Neural cell (in vitro differentiated cells): Measurements from ENCODE around the gene CYB5R3. TPM values are rescaled to one million over a fixed set of nuclear protein-coding genes. Genes with fewer than 3 reads are reported as not detected.

Experiments
- H2AFZ ChIP-seq: fragments of 200-600, 300-800 bp; sonication (generic), shearing (Covaris generic); 2 replicates; pipeline ENCODE4 v1.6.0; 2014; ENCODE audit warnings: low read depth, mild to moderate bottlenecking, antibody characterized with exemption, low read length, moderate library complexity
- H3F3A ChIP-seq: fragments of 200-600 bp; shearing (Covaris generic); 2 replicates; pipeline ENCODE4 v1.6.1; 2016; ENCODE audit warnings: mild to moderate bottlenecking, moderate library complexity, mixed read lengths, antibody characterized with exemption, low read length; ENCODE audit not compliant: insufficient read depth, poor library complexity, severe bottlenecking
- H3K27ac ChIP-seq: fragments of 200-600, 300-800 bp; sonication (generic), shearing (Covaris generic); 2 replicates; pipeline ENCODE4 v1.5.1; 2014; ENCODE audit warnings: mild to moderate bottlenecking, low read length, moderate library complexity
- H3K27me3 ChIP-seq: fragments of 300-800, 200-600 bp; sonication (generic), shearing (Covaris generic); 2 replicates; pipeline ENCODE4 v1.6.0; 2014; ENCODE audit warnings: mild to moderate bottlenecking, low read depth, low read length, moderate library complexity; ENCODE audit not compliant: insufficient read depth
- H3K36me3 ChIP-seq: fragments of 300-800, 200-600 bp; sonication (generic), shearing (Covaris generic); 2 replicates; pipeline ENCODE4 v1.5.1; 2014; ENCODE audit warnings: mild to moderate bottlenecking, antibody characterized with exemption, low read length, moderate library complexity; ENCODE audit not compliant: insufficient read depth
- H3K4me2 ChIP-seq: fragments of 300-800, 200-600 bp; sonication (generic), shearing (Covaris generic); 2 replicates; pipeline ENCODE4 v1.6.0; 2014; ENCODE audit warnings: mild to moderate bottlenecking, low read length
- H3K4me3 ChIP-seq: fragments of 300-800, 200-600 bp; sonication (generic), shearing (Covaris generic); 2 replicates; pipeline ENCODE4 v1.5.1; 2014; ENCODE audit warnings: mild to moderate bottlenecking, low read length, moderate library complexity
- H3K79me2 ChIP-seq: fragments of 200-600 bp; shearing (Covaris generic); replicated peaks from 2 replicates; pipeline ENCODE4 v1.6.0; 2014; ENCODE audit warnings: mild to moderate bottlenecking, low read length, moderate library complexity; ENCODE audit not compliant: insufficient read depth
- H3K9ac ChIP-seq: fragments of 300-800, 200-600 bp; sonication (generic), shearing (Covaris generic); 2 replicates; pipeline ENCODE4 v1.6.1; 2016; ENCODE audit warnings: mild to moderate bottlenecking, low read length, mixed read lengths
- H3K9me2 ChIP-seq: fragments of 200-600 bp; shearing (Covaris generic); 2 replicates; pipeline ENCODE4 v1.6.1; 2016; ENCODE audit warnings: mild to moderate bottlenecking, low read length, mixed read lengths; ENCODE audit not compliant: insufficient read depth
- H3K9me3 ChIP-seq: fragments of 200-600, 300-800 bp; sonication (generic), shearing (Covaris generic); 2 replicates; pipeline ENCODE4 v1.6.1; 2016; ENCODE audit warnings: mild to moderate bottlenecking, mixed run types, low read length, moderate library complexity, mixed read lengths
- H4K20me1 ChIP-seq: fragments of 200-600 bp; shearing (Covaris generic); 2 replicates; pipeline ENCODE4 v1.6.1; 2016; ENCODE audit warnings: mild to moderate bottlenecking, mixed run types; ENCODE audit not compliant: insufficient read depth
- CTCF ChIP-seq: fragments of 450-650 bp; IDR thresholded peaks from 2 replicates; pipeline ENCODE4 v1.5.1; 2014; ENCODE audit warnings: antibody characterized with exemption, mild to moderate bottlenecking, moderate library complexity; ENCODE audit not compliant: poor library complexity, severe bottlenecking
- EP300 ChIP-seq: fragments of 450-650 bp; conservative IDR thresholded peaks from 2 replicates; pipeline ENCODE4 v1.6.1; 2014; ENCODE audit warnings: antibody characterized with exemption, mild to moderate bottlenecking, moderate library complexity; ENCODE audit not compliant: poor library complexity, severe bottlenecking
- EZH2 ChIP-seq: fragments of 200-600, 300-800 bp; shearing (Covaris generic), sonication (generic); IDR thresholded peaks from 2 replicates; pipeline ENCODE4 v1.6.1; 2014; ENCODE audit warnings: antibody characterized with exemption, low read length, borderline replicate concordance, mild to moderate bottlenecking; ENCODE audit not compliant: insufficient read depth, poor library complexity, severe bottlenecking
- MXI1 ChIP-seq: fragments of 450-650 bp; conservative IDR thresholded peaks from 2 replicates; pipeline ENCODE4 v1.6.1; 2014; ENCODE audit warnings: antibody characterized with exemption, mild to moderate bottlenecking; ENCODE audit not compliant: poor library complexity, severe bottlenecking
- POLR2AphosphoS5 ChIP-seq: IDR thresholded peaks from 2 replicates; pipeline ENCODE4 v1.6.1; 2012
- RAD21 ChIP-seq: fragments of 450-650 bp; conservative IDR thresholded peaks from 2 replicates; pipeline ENCODE4 v1.6.1; 2014; ENCODE audit warnings: antibody characterized with exemption, mild to moderate bottlenecking, moderate library complexity
- REST ChIP-seq: IDR thresholded peaks from 2 replicates; pipeline ENCODE4 v1.6.1; 2012; ENCODE audit warnings: borderline replicate concordance
- SMC3 ChIP-seq: fragments of 450-650 bp; conservative IDR thresholded peaks from 2 replicates; pipeline ENCODE4 v1.6.1; 2014; ENCODE audit warnings: antibody characterized with exemption, mild to moderate bottlenecking, moderate library complexity; ENCODE audit not compliant: poor library complexity
- TAF1 ChIP-seq: IDR thresholded peaks from 2 replicates; pipeline ENCODE4 v1.6.1; 2012; ENCODE audit warnings: low read depth
- polyA plus RNA-seq: library from polyadenylated mRNA; depleted of rRNA; stranded (reverse); fragments of >200 nt; gene quantifications from 2 replicates; pipeline ENCODE4 v1.2.3, GENCODE V29; 2014

The CYB5R3 gene
- polyA plus RNA-seq, 1 donor from 2014 or later, result 20.2 TPM

DNA sequence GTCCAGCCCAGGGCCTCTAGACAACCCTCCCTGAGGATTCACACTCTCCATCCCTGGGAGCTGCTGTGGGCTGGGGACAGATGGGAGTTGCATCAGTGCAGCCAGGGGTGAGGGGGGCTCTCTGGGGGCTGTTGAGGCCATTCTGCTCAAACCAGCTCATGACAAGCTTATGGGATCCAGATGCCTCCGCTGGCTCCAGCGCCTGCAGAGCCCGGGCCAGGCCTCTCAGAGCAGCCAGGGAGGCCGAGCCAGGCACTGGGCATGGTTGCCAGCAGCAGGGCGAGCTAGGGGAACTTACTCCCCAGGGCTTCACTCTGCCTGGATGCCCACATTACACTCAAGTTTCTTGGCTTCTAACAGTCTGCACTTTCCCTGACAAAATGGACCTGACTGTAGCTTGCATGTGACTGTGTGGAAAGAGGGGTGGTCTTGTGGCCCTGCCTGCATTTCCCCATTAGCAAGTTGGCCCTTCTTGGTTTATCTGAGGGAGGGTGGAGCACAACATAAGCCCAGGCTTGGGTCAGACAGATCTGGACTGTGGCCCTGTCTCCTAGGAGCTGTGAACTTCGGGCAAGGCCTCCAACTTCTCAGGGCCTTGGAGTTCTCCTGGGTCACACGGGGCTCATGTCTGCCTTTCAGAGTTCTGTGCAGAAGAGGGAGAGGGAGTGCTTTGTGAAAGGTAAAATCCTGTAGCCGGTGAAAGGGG is 34.5 kb upstream of the CYB5R3 start:
- Histone ChIP-seq H3K9ac (no peak overlapping the region), H3K27ac (no peak overlapping the region), H3K9me3 (no peaks in the 10 kb centered on the region), H4K20me1 (no peaks in the 10 kb centered on the region), H3K9me2 (no peaks in the 10 kb centered on the region), H3K79me2 (no peaks in the 10 kb centered on the region), H2AFZ (no peak overlapping the region), H3K27me3 (no peaks in the 10 kb centered on the region), H3K4me3 (no peak overlapping the region), H3K36me3 (no peaks in the 10 kb centered on the region), H3K4me2 (no peak overlapping the region), H3F3A (no peaks in the 10 kb centered on the region)
- TF ChIP-seq EZH2, result no peak
- TF ChIP-seq TAF1, result no peak
- no peak for TF ChIP-seq SMC3
- TF ChIP-seq RAD21, result no peak
- TF ChIP-seq POLR2AphosphoS5, result no peak
- no peak for TF ChIP-seq REST
- no peak for TF ChIP-seq CTCF
- no peak for TF ChIP-seq EP300
- no peak for TF ChIP-seq MXI1

DNA sequence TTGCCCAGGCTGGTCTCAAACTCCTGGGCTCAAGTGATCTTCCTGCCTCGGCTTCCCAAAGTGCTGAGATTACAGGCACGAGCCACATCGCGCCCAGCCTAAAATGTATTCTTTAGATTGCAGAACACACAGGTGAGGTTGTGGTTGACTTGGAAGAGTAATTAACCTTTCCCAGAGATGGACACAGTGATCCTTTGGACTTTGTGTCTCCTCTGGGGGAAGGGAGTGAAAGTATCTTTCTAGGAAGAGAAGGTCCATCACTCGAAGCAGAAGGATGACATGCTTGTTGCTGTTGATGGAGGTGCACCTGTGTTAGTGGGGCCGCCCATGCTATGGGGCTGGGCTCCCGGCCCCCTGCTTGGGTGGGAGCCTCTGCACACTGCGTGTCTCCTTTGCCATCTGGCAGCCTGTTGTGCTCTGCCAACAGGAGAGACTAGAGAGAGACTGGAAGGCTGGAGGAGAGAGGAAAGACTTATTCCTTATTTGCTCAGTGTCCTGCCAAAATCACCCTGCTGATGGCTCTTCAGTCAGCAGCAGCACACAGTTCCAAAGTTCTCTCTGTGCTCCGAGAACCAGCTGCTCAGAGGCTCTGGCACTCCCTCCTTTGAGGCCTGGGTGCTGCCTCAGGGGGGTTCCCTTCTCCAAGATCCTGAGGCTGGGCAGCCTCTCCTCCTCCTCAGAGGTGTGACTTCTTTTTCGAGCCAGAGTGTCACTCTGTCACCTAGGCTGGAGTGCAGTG is 33.1 kb upstream of the CYB5R3 start:
- no peaks in the 10 kb centered on the region for H3K27me3 ChIP-seq
- H3K9me2 ChIP-seq, result no peaks in the 10 kb centered on the region
- no peaks in the 10 kb centered on the region for H3K36me3 ChIP-seq
- TF ChIP-seq CTCF (no peak), TAF1 (no peak), RAD21 (no peak), EZH2 (no peak), EP300 (no peak), POLR2AphosphoS5 (no peak), MXI1 (no peak)
- H3K4me2 ChIP-seq, result no peak overlapping the region
- no peaks in the 10 kb centered on the region for H4K20me1 ChIP-seq
- H3F3A ChIP-seq, result no peaks in the 10 kb centered on the region
- H2AFZ ChIP-seq, result no peak overlapping the region
- no peak overlapping the region for H3K9ac ChIP-seq
- no peaks in the 10 kb centered on the region for H3K79me2 ChIP-seq
- H3K4me3 ChIP-seq, result no peak overlapping the region
- no peaks in the 10 kb centered on the region for H3K9me3 ChIP-seq
- H3K27ac ChIP-seq, result no peak overlapping the region
